OCI-LY7 (cell line): Measurements from ENCODE around the gene HENMT1.

Source experiments
- EZH2phosphoT487 ChIP-seq: fragments of 200-600 bp; sonication (generic); IDR thresholded peaks from 2 replicates; pipeline ENCODE4 v1.6.1; 2018; ENCODE audit warnings: low read depth, borderline replicate concordance, mild to moderate bottlenecking, mixed run types, antibody characterized with exemption, low read length, moderate library complexity, mixed read lengths
- TF ChIP-seq, protein P1 (sequence below): fragments of 200-600 bp; sonication (generic); conservative IDR thresholded peaks from 2 replicates; pipeline ENCODE4 v1.5.1; 2014; ENCODE audit warnings: mild to moderate bottlenecking, antibody characterized with exemption, low read length, moderate library complexity, mixed read lengths

DNA sequence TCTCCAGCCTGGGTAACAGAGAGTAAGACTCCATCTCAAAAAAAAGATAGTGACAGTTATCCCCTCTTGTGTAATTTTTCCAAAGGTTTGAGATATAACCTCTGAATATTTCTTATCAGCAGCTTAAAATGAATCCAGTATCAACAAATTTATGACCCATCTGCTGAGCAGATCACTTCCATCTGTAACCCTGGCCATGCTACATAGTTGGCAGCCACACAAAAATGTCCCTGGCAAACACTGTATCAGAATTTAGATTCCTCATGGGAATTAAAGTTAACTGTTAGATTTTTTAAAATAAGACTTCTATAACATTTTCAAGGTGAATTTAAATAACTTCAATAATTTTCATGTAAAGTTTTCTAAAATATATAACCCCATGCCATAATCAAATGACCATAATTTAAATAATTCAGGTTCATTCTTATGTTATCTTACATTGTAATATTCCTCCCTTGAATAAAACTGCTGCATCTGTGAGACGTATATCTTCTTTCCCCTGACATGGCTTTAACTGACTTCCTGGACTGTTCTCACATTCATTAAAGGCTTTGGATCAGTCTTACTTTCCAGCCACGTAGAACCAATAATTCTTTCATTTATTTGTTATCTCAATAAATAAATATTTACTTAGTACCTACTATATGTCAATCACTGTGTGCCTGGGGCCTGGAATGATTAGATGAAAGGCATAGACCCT is 25.9 kb upstream of the HENMT1 start:
- TF ChIP-seq, protein P1, sequence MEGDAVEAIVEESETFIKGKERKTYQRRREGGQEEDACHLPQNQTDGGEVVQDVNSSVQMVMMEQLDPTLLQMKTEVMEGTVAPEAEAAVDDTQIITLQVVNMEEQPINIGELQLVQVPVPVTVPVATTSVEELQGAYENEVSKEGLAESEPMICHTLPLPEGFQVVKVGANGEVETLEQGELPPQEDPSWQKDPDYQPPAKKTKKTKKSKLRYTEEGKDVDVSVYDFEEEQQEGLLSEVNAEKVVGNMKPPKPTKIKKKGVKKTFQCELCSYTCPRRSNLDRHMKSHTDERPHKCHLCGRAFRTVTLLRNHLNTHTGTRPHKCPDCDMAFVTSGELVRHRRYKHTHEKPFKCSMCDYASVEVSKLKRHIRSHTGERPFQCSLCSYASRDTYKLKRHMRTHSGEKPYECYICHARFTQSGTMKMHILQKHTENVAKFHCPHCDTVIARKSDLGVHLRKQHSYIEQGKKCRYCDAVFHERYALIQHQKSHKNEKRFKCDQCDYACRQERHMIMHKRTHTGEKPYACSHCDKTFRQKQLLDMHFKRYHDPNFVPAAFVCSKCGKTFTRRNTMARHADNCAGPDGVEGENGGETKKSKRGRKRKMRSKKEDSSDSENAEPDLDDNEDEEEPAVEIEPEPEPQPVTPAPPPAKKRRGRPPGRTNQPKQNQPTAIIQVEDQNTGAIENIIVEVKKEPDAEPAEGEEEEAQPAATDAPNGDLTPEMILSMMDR: no peak
- TF ChIP-seq EZH2phosphoT487: no peak
